Measurements from ENCODE around the gene DZIP3. TPM values are rescaled to one million over a fixed set of nuclear protein-coding genes. Genes with fewer than 3 reads are reported as not detected.
"Not testable (repeated sequence)": the region's sequence is repeated elsewhere in the genome, so short reads cannot be mapped to it uniquely, and the experiment has no call there.

DZIP3 gene
- total RNA-seq, 1 experiment from 2014 or later = 6.0 TPM

DNA sequence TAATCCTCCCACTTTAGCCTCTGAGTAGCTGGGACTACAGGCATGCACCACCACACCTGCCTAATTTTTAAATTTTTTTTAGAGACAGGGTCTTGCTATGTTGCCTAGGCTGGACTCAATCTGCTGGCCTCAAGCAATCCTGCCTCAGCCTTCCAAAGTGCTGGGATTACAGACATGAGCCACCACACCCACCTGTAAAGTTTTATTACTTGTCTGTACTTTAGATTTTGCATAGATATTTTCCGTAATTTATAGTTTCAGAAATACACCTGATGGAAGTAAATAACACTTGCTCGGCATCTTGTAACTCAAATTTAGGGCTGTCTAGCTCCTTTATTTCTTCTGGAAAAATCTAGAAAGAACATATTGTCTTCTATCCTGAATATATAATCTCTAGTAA lies 5.8 kb downstream of the DZIP3 start:
- DNase-seq (ENCODE audit: low read depth) = no peak
- in situ Hi-C loops (cut with HindIII; ENCODE audit: low pct_unique_long_range_greater_than_20kb, low sequenced_read_pairs) = no loop called here

DNA sequence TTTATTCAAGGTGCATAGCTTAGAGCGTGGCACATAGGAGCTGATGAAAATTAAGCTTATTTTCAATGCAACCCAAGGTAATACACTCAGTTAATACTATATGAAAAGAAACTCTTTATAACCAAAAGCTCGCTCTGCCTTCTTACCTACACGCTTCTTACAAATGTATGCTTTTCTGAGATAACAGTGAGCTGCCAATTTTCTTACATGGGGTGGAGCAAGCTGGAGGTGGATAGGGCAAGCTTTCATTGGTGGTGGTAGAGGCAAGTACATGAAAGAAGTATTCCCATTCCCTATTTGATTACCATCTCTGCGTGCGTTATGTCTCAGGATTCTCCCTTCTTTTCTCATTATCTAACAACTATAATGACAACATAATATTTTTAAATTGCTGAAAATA lies 8.9 kb downstream of the DZIP3 start:
- in situ Hi-C loops (cut with HindIII; ENCODE audit: low pct_unique_long_range_greater_than_20kb, low sequenced_read_pairs) = no loop called here
- DNase-seq (ENCODE audit: low read depth) = no peak

DNA sequence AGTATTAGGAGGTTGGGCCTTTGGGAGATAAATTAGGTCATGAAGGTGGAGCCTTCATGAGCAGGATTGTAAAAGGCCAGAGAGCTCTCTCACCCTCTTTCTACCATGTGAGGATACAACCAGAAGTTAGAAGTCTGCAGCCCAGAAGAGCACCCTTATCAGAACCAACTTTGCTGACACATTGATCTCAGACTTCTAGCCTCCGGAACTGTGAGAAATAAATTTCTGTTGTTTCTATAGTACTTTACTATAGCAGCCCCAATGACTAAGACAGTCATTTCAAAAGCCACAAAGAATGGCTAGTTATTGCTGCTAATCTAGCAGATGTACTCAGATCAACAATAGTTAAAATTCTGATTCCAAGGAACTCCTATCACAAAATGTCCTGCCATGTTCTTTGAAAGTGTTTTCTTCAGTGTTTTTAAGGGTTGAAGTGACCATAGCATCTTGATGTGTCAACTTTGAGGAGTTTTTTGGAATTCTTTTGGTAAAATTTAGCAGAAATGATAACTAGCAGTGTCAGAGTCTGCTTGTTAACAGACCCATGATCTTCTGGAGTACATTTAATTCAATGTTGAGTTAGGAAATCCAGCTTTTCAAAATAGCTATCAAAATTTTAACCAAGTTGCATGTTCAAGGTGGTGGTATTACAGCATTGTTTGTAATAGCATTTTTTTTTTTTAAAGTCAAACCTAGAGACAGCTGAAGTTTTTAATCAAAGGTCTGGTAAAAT lies 10.3 kb downstream of the DZIP3 start:
- in situ Hi-C loops (cut with HindIII; ENCODE audit: low pct_unique_long_range_greater_than_20kb, low sequenced_read_pairs) = no loop called here
- no peak for DNase-seq (ENCODE audit: low read depth)

DNA sequence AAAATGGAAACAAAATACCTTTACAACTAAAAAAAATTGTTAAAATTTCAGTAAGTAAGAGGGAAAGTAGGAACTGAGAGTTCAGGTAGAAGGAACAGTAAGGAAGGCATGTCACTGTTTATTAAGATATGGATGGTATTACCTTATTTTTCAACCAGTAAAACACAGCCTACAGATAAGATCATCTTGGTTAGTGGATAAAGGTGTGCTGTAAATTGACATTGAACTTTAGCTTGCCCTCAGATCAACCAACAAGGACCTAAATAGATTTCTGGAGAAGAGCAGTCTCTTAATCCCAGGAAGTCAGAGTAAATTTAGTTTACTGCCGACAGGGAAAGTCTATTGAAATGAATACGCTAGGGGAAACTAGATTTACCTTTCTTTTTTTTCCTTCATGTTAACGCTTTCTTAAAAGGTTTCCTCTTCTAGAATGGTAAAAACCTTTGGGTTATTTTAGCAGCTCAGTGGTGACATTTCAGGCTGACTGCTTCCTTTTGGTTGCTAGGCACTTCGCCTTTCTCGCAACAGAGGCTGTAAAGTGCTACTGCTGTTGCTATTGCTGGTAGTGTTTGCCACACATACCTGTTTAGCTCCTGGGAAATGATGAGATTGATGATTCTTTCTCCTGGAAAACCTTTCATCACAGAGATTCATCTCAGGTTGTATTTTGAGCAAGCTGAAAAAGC lies 12.9 kb downstream of the DZIP3 start:
- in situ Hi-C loops (cut with HindIII; ENCODE audit: low pct_unique_long_range_greater_than_20kb, low sequenced_read_pairs) = no loop called here
- no peak for DNase-seq (ENCODE audit: low read depth)

DNA sequence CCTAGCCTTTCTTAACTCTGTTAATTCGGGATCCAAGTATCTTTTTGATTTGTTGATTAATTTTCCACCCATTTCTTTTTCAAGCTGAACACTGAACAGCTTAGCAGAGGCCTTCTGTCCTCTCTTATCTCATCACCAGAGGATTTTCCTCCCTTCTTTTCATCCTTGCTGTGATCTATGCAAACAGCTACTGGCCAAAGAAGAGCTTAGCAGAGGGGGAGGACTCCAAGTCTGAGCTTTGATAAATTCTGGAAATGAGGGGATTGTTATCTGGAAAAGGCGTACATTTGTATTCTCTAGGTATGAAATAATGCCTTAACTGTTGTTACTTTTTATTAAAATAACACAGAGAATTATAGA lies 13.4 kb downstream of the DZIP3 start:
- no peak for DNase-seq (ENCODE audit: low read depth)
- in situ Hi-C loops (cut with HindIII; ENCODE audit: low pct_unique_long_range_greater_than_20kb, low sequenced_read_pairs) = no loop called here

DNA sequence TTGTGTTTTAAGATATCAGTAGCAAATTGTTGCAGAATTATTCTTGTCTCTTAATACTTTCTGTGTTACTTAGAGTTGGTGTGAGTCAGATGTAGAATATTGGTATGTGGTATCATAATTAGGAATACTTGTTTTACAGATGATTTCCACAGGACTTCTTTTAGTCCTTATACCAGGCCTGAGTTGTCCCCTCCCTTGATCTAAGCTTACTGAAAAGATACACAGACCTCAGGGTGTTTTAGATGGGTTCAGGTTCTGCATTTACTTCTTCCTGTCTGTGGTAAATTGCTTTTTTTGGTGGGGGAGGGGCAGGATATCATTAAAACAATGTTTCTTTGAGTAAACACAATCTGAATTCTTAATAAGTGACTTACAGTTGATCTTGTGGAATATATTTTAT lies 14.2 kb downstream of the DZIP3 start:
- no peak for DNase-seq (ENCODE audit: low read depth)
- in situ Hi-C loops (cut with HindIII; ENCODE audit: low pct_unique_long_range_greater_than_20kb, low sequenced_read_pairs) = no loop called here

DNA sequence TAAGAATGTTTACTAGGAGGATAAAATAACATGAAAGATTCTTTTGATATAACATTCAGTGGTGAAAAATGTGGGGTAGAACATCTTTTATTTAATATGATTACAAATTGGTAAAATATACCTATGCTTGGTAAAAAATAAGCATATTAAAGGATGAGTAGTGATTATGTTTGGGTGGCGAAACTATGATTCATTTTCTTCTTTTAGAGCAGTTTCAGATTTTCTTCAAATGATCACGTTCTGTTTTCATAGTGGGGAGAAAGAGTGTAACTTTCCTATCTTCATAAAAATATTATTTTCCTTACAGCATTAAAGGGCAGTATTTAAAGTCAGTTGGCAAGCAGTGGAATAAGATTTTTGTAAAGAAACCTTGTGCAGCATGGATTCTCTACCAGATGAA lies 15.5 kb downstream of the DZIP3 start:
- DNase-seq (ENCODE audit: low read depth) = no peak
- in situ Hi-C loops (cut with HindIII; ENCODE audit: low pct_unique_long_range_greater_than_20kb, low sequenced_read_pairs) = no loop called here

DNA sequence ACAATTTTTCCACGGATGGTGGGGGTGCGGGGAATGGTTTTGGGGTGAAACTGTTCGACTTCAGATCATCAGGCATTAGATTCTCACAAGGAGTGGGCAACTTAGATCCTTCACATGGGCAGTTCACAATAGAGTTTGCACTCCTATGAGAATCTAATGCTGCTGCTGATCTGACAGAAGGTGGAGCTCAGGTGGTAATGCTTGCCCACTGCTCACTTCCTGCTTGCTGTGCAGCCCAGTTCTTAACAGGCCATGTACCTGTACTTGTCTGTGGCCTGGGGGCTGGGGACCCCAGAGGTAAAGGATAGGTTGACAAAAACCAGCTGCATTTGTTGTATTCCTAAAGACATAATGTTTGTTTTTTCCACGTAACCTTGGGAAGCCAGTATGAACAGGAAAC lies 16.0 kb downstream of the DZIP3 start:
- DNase-seq (ENCODE audit: low read depth) = no peak
- in situ Hi-C loops (cut with HindIII; ENCODE audit: low pct_unique_long_range_greater_than_20kb, low sequenced_read_pairs) = no loop called here

DNA sequence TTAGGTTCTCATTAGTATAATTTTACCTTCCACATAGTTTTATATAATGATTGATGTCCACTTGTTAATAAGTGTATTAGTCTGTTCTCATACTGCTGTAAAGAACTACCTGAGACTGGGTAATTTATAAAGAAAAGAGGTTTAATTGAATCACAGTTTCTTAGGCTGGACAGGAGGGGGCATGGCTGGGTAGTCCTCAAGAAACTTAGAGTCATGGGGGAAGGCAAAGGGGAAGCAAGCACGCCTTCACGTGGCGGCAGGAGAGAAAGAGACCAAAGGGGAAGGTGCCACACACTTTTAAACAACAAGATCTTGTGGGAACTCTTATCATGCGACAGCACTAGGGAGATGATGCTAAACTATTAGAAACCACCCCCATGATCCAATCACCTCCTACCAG lies 19.2 kb downstream of the DZIP3 start:
- DNase-seq (ENCODE audit: low read depth) = no peak
- in situ Hi-C loops (cut with HindIII; ENCODE audit: low pct_unique_long_range_greater_than_20kb, low sequenced_read_pairs) = no loop called here

DNA sequence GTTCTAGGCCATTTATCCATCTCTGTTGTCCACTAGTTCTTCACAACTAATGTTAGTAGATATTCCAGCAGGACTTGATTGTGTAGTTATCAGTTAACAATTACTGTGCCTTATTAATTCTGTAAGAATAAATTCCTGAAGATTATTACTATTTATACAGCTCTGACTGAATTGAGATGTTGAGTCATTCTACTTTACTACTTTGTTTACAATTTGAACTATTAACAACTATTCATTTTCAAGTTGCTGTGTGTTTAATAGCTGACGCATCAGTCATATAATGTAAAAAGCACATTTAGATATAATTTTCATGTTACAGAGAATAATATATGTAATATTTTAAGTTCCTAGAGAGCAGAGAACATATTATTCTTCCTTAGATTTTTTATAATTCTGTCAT lies 21.1 kb downstream of the DZIP3 start:
- in situ Hi-C loops (cut with HindIII; ENCODE audit: low pct_unique_long_range_greater_than_20kb, low sequenced_read_pairs) = no loop called here

DNA sequence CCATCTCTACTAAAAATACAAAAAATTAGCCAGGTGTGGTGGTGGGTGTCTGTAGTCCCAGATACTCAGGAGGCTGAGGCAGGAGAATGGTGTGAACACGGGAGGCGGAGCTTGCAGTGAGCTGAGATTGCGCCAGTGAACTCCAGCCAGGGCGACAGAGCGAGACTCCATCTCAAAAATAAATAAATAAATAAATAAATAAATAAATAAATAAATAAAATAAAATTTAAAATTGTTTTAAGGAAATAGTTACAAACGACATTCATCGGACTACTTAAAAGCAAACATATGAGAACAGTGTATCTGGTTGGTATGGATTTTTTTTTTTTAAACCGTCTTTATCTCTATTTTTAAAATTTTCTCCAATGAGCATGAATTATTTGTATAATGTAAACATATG lies 26.6 kb downstream of the DZIP3 start:
- DNase-seq (ENCODE audit: low read depth); in situ Hi-C loops (cut with HindIII; ENCODE audit: low pct_unique_long_range_greater_than_20kb, low sequenced_read_pairs): not testable (repeated sequence)

More for the DNA sequence above, 21.1 kb downstream of the DZIP3 start:
- no peak for DNase-seq (ENCODE audit: low read depth)

DNA sequence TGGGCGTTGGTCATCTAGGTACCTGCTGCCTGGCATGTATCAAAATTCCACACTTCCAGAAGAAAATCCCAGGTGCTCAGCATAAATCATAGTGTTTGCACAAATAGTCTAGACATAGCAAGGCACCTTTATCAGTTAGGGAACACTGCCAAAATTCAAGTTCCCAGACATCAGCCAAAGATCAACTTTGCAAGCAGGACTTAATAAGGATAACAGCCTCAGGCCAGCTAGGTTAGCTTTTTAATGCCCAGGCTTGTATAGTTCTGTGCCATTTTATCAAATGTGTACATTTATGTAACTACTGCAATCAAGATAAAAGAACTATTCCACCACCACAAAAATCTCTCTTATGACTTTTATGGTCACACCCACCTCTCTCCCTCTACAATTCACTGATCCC lies 30.7 kb downstream of the DZIP3 start:
- in situ Hi-C loops (cut with HindIII; ENCODE audit: low pct_unique_long_range_greater_than_20kb, low sequenced_read_pairs) = no loop called here
- no peak for DNase-seq (ENCODE audit: low read depth)

DNA sequence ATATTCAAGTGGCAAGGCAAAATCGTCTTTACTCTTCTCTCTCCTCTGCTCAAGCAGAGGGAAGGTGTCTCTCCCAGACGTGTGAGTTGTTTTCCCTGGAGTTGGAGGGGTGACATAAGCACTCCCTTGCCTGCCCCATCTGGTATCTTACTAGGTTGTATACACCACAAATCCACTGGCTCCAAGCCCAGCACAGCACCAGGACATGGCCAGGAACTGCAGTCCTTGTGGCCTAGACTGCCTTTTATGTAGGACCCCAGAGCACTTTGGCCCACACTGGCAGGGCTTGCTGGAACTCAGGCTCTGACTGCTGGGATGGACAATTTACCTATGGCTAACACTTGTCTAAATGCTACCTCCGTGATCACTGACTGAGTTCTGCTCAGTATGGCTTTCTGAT lies 34.0 kb downstream of the DZIP3 start:
- no peak for DNase-seq (ENCODE audit: low read depth)
- in situ Hi-C loops (cut with HindIII; ENCODE audit: low pct_unique_long_range_greater_than_20kb, low sequenced_read_pairs) = no loop called here

DNA sequence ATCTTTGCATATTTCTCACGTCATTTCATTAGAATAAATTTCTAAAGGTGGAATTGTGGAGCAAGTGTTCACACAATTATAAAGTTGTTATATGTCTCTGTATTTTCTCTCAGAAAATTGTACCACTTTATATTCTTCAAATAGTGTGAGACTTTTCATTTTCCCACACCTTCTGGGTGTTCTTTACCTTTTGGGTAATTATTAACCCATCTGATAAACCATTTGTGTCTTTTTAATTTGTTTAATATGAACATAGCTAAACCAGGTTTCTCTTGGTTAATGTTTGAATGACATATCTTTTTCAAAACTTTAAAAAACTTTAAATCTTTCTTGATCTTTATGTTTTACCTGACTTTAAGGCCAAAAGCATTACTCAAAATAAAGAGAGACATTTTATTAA lies 40.5 kb downstream of the DZIP3 start:
- no peak for DNase-seq (ENCODE audit: low read depth)
- in situ Hi-C loops (cut with HindIII; ENCODE audit: low pct_unique_long_range_greater_than_20kb, low sequenced_read_pairs) = no loop called here

DNA sequence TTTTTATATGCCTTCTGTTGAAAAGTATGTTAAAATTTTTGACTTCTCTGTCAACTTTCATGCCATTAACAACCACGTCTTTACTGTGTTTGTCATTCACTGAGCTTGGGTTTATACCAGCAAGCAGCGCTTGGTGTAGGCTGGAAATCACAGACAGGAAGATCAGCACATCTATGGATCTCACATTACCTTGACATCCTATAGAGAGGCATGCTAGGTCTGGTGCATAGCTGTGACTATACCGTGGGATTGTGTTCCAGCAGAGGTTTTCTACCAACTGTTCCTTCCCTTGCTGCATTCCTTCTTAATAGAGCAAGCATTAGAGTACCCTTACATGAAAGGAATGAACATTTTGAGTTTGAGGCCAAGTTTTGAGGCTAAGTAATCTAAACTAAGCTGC lies 53.0 kb downstream of the DZIP3 start:
- in situ Hi-C loops (cut with HindIII; ENCODE audit: low pct_unique_long_range_greater_than_20kb, low sequenced_read_pairs) = no loop called here
- no peak for DNase-seq (ENCODE audit: low read depth)

DNA sequence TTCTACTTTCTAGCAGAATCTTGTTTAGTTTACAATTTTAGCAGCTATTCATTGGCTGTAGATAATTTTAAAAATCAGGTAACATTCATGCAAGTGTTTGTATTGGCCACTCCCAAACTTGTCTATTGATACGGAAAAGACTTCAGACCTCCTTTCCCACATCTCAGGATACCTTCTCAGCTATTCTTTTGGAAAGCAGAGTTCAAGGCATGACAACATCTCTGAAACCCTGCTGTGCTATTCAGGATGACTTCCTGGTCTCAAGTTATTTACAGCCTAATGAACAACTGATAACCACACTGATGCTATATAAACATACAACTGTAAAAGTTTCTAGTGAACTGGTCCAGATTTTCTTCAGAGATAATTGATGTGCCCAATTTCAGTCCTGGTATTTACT lies 55.8 kb downstream of the DZIP3 start:
- in situ Hi-C loops (cut with HindIII; ENCODE audit: low pct_unique_long_range_greater_than_20kb, low sequenced_read_pairs) = no loop called here
- DNase-seq (ENCODE audit: low read depth) = no peak

DNA sequence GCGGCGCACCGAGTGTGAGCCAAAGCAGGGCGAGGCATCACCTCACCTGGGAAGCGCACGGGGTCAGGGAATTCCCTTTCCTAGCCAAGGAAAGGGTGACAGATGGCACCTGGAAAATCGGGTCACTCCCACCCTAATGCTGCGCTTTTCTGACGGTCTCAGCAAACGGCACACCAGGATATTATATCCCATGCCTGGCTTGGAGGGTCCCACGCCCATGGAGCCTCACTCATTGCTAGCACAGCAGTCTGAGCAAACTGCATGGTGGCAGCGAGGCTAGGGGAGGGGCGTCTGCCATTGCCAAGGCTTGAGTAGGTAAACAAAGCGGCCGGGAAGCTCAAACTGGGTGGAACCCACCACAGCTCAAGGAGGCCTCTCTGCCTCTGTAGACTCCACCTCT lies 66.1 kb downstream of the DZIP3 start:
- in situ Hi-C loops (cut with HindIII; ENCODE audit: low pct_unique_long_range_greater_than_20kb, low sequenced_read_pairs); DNase-seq (ENCODE audit: low read depth): not testable (repeated sequence)

DNA sequence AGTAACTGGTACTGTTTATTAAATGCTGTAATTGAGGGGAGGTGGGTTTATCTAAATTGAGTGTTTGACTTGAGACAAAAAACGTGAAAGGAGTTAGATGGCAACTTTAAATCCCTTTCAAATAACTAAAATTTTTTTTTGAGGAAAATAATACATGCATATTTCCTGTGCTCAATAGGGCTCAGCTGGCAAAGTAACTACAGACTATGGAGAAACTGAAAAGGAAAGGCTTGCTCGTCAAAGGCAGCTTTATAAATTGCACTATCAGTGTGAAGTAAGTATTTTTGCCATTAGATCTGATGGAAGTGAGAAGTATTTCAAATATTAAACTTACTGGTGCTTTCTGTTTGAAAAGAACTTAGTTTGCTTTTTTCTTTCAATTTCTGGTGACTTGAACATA lies 72.2 kb downstream of the DZIP3 start:
- DNase-seq (ENCODE audit: low read depth) = no peak
- in situ Hi-C loops (cut with HindIII; ENCODE audit: low pct_unique_long_range_greater_than_20kb, low sequenced_read_pairs) = no loop called here

DNA sequence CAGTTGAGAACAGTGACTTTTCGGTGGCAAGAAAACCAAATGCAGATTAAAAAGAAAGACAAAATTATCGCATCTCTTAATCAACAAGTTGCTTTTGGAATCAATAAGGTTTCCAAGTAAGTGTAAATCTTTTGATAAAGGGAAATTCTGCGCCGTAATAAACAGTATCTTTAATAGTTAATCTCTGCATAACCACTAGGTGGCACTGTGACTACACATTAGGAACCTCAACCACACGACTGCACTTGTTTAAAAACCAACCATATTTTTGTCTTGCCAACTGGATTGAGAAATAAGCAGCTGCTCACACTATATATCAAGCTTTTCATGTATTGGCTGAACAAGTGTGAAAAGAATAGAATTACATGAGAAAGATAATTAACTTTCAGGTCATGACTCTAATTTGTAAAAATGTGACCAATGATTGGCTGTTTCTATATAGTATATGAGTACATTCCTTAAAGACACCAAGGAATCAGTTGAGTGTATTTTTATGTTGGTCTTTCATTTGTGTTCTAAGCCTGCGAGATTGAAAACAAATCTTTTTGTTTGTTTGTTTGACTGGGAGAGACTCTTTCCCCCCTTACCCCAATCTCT lies 72.7 kb downstream of the DZIP3 start:
- in situ Hi-C loops (cut with HindIII; ENCODE audit: low pct_unique_long_range_greater_than_20kb, low sequenced_read_pairs) = no loop called here
- DNase-seq (ENCODE audit: low read depth) = peak; percentile 21

DNA sequence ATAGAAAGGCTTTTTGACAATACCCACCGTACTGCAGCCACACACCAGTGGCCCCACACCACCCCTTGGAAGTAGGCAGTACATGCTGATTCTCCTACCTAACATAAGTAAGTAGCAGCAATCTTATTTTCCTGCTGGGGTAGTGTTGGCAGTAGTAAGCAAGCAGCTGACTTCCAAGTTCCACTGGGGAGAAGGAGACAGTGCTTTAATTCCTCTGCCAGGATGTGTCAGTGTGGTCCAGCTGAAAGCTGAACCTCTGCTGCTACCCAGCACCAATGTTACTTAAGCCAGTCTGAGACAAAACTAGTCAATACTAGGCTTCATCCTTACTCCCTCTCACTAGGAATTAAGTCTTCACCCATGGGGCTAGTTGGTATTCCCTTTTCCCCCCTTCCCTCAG lies 74.7 kb downstream of the DZIP3 start:
- DNase-seq (ENCODE audit: low read depth) = no peak
- in situ Hi-C loops (cut with HindIII; ENCODE audit: low pct_unique_long_range_greater_than_20kb, low sequenced_read_pairs) = no loop called here
